Omental fat pad (tissue), 4 donors: Measurements from ENCODE around the gene LYPD5. TPM values are rescaled to one million over a fixed set of nuclear protein-coding genes. Genes with fewer than 3 reads are reported as not detected.
A peak's percentile ranks its signal among the peaks of the same experiment; 100 is the strongest.
"Not testable (repeated sequence)": the region's sequence is repeated elsewhere in the genome, so short reads cannot be mapped to it uniquely, and the experiment has no call there.

ENCODE experiments used
- ATAC-seq: fragments of 150-250 bp; one replicate; pipeline ENCODE4 v1.9.1; 2016; ENCODE audit warnings: mild to moderate bottlenecking, moderate library complexity; ENCODE audit not compliant: low FRiP score
- DNase-seq: peaks from one replicate; pipeline ENCODE4 v3.0.0-alpha.2; 2019; ENCODE audit warnings: low spot score
- CTCF ChIP-seq, 3 donors: fragments of 450-650 bp; IDR thresholded peaks; one replicate each; pipeline ENCODE4 v1.5.1; 2016 to 2017; ENCODE audit warnings: antibody characterized with exemption in 3 of 3, mild to moderate bottlenecking in 3 of 3, moderate library complexity in 2 of 3
- total RNA-seq, 4 donors: library from RNA; depleted of rRNA; stranded (reverse); fragments of >200 nt; gene quantifications; one replicate each; pipeline ENCODE4 v1.1.0, GENCODE V29; 2016

Gene LYPD5
- total RNA-seq, 4 donors from 2014 or later = 0.95 to 15.0 (median 2.4) TPM

GRCh38 chr19:43826787-43827754 is 24.8 kb upstream of the LYPD5 start, which contains the start of gene ZNF283:
TSS of gene ZNF283 (plus strand) at chr19:43827321. CDS start at chr19:43833505, 6,184 bp downstream.
- TF ChIP-seq CTCF (IDR thresholded peaks at IDR 0.05) = no peak
- DNase-seq = peak; percentile 82
- peak; percentile 97 for ATAC-seq

GRCh38 chr19:43824572-43824971 is 22.3 kb upstream of the LYPD5 start:
- not testable (repeated sequence) for ATAC-seq, DNase-seq

GRCh38 chr19:43823856-43824255 is 21.6 kb upstream of the LYPD5 start:
- not testable (repeated sequence) for ATAC-seq, DNase-seq

- no peak for ATAC-seq
- DNase-seq = no peak
- no peak for TF ChIP-seq CTCF (IDR thresholded peaks at IDR 0.05)
These were observed 18.6 kb upstream of the LYPD5 start for GRCh38 chr19:43820884-43821215.

GRCh38 chr19:43820098-43820883 is 18.0 kb upstream of the LYPD5 start:
- ATAC-seq (no peak), DNase-seq (no peak)
- TF ChIP-seq CTCF (IDR thresholded peaks at IDR 0.05) = no peak

GRCh38 chr19:43818500-43818899 is 16.3 kb upstream of the LYPD5 start:
- DNase-seq (no peak), ATAC-seq (no peak)

GRCh38 chr19:43817454-43817853 is 15.2 kb upstream of the LYPD5 start:
- not testable (repeated sequence) for ATAC-seq, DNase-seq

More at GRCh38 chr19:43818500-43818899, 16.3 kb upstream of the LYPD5 start:
- no peak for TF ChIP-seq CTCF (IDR thresholded peaks at IDR 0.05)

- ATAC-seq (no peak), DNase-seq (no peak)
- no peak for TF ChIP-seq CTCF (IDR thresholded peaks at IDR 0.05)
These were observed 12.6 kb upstream of the LYPD5 start for GRCh38 chr19:43814663-43815352.
